Daoy (cell line): Measurements from ENCODE around the gene SUPT20HL1. TPM values are rescaled to one million over a fixed set of nuclear protein-coding genes. Genes with fewer than 3 reads are reported as not detected.
A peak's percentile ranks its signal among the peaks of the same experiment; 100 is the strongest.
"Not testable (repeated sequence)": the region's sequence is repeated elsewhere in the genome, so short reads cannot be mapped to it uniquely, and the experiment has no call there.

Experiments
- DNase-seq: peaks from one replicate; pipeline ENCODE4 v3.0.0-alpha.2; 2015; ENCODE audit warnings: low read depth
- total RNA-seq: library from RNA; depleted of rRNA; stranded (reverse); fragments of >200 nt; shearing (Covaris generic); gene quantifications from 2 replicates; pipeline ENCODE4 v1.2.3, GENCODE V29; 2014; rRNA removed

The SUPT20HL1 gene
- total RNA-seq = not detected in 2 replicates

- no peak for DNase-seq
These were observed at the start of gene SUPT20HL1 for GRCh38 chrX:24360272-24360671. TSS of gene SUPT20HL1 (plus strand) at chrX:24360639. CDS start at chrX:24362761, 2,122 bp downstream.

DNA sequence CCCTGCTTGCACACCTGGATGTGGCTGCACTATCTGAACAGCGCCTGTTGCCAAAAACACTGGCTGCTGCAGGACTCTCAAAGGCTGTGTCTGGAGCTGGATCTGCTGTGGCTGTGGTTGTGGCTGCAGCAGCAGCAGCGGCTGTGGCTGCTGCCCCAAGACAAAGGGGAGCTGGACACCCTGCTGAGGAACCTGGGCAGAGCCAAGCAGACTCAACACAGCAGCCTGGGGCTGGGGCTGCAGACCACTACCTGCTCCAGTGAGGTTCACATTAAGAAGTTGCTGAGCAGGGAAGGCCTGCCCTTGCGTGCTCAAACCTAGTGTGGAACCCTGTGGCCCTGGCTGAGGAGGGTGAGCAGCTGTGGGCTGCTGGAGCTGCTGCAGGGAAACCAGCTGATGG is 49.5 kb upstream of the SUPT20HL1 start:
- DNase-seq = not testable (repeated sequence)

- DNase-seq = not testable (repeated sequence)
These were observed 48.8 kb upstream of the SUPT20HL1 start for GRCh38 chrX:24311507-24312248.

DNA sequence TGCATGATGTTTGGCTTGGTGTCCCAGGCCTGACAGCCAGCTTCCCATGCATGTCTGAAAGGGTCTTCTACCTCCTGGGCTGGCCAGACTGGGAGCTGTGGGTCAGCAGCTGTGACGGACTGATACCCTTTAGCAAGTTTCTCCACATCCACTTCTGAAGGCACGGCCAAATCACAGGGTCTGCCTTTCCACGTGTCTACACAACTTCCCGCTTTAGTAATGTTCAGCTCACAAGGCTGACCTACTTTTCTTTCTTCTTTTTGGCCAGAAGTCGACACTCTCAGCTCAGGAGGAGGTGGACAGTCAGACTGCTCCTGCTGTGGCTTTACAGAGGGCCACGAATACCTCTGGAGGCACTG is 48.2 kb upstream of the SUPT20HL1 start:
- DNase-seq = not testable (repeated sequence)

GRCh38 chrX:24314019-24314635 is 46.3 kb upstream of the SUPT20HL1 start, which contains the start of gene SUPT20HL2:
TSS of gene SUPT20HL2 (minus strand) at chrX:24314069. CDS start at chrX:24313315, 754 bp downstream.
- DNase-seq = no peak

DNA sequence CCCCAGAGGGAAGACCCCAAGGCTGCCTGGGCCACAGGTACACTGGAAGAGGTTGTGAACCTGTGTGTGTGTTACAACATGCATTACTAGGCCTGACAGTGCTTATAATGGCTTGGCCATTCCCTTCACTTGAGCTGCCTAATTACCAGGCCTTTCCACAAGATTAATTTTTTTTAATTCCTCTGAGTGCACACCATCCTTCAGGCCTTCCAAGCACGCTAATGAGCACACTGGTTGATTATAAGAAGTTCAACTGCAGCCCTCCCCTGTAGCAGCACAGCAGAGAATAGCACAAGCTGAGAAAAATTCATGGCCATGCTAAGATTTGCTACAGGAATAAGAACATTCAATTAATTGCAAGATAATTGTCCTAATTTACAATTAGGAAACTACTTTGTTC is 44.3 kb upstream of the SUPT20HL1 start:
- no peak for DNase-seq

GRCh38 chrX:24317567-24317966 is 42.9 kb upstream of the SUPT20HL1 start:
- DNase-seq = no peak

DNA sequence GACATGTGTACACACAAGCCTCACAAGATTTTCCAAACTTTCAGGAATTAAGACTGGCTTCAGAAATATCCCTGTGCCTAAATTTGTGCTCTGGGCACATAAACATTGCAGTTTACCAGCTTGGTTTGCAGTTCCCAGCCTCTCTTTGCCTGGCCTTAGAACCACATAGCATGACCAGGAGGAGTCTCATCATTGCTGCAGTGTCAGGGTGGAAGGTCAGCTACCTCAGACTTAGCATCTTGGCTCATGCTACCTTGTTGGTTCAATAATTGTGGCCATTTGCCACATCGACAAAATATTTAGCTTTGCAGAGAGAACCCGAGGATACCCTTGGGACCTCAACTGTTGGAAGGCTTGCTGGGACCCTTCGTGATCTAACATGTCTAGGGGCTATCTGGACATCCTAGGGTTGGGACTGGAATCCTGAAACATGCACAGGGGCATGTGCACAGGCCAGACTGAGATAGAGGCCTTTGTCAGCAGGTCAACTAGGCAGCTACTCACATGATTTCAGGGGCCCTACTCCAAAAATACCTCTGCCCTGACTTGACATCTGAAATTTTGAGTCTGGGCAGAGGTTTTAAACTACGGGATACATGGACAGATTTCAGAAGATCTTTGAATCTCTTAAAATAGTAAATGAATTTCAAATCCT is 38.6 kb upstream of the SUPT20HL1 start:
- no peak for DNase-seq

DNA sequence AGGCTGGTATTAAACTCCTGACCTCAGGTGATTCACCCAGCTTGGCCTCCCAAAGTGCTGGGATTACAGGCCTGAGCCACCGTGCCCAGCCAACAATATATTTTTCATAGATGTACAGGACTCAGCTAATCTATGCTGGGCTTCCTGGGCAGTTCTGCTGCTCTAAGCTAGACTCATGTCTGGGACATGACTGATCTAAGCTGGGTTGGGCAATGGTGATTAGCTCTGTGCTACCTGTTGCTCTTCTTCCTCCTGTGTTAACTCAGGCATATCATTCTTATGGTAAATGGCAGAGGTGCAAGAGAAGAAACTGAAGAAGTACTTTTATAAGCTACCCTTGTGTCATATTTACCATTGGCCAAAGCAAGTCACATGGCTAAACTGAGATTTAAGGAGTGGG is 35.2 kb upstream of the SUPT20HL1 start:
- DNase-seq = no peak

GRCh38 chrX:24332878-24333277 is 27.6 kb upstream of the SUPT20HL1 start:
- DNase-seq = no peak

DNA sequence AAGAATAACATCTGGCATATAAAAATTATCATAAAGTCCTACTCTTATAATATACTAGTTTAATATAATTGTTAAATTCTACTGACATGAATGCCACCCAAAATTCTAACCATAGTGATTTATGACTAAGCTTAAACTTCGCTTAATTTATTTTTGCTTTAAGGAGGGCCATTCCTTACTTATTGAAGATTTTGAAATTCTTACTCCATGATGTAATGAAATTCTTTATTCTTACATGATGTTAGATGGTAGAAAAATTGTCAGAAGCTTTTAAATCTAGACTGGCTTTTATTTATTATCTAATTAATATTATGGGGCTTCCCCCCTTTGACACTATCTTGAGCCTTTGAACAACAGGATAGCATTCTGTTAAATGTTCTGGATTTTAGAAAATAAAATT is 27.1 kb upstream of the SUPT20HL1 start:
- DNase-seq = no peak

DNA sequence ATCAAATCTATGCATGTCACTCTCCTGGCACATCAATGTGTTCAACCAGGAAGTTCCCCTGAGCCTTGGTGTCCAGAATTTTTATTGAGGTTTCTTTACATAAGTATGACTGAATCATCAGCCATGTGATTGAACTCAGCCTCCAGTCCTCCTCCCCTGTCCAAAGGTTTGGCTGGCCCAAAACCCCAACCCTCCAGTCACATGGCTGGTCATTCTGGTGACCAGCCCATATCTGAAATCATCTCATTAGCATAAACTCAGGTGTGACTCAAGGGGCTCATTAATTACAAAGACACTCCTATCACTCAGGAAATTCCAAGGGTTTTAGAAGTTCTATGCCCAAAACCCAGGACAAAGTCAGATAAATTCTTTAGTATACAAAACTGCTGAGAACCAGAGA is 26.0 kb upstream of the SUPT20HL1 start:
- no peak for DNase-seq

GRCh38 chrX:24335871-24336270 is 24.6 kb upstream of the SUPT20HL1 start:
- DNase-seq = no peak

DNA sequence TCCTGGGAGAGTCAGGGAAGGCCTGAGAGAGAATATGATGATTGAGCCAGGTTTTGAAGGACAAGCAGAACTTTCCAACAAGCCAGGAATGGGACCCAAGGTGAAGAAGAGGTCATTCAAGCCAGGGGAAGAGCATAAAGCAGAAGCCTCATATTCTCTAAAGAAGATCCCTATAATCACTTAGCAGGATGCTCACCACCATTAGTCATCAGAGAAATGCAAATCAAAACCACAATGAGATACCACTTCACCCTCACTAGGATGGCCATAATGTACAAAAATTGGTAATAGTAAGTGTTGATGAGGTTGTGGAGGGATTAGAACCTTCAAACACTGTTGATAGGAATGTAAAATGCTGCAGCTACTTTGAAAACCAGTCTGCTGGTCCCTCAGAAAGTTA is 20.5 kb upstream of the SUPT20HL1 start:
- no peak for DNase-seq

- no peak for DNase-seq
These were observed 19.9 kb upstream of the SUPT20HL1 start for GRCh38 chrX:24340501-24340900.

- peak; percentile 63 for DNase-seq
These were observed 18.6 kb upstream of the SUPT20HL1 start for GRCh38 chrX:24341795-24342194.

GRCh38 chrX:24343719-24344118 is 16.7 kb upstream of the SUPT20HL1 start:
- DNase-seq = no peak

GRCh38 chrX:24347881-24348280 is 12.6 kb upstream of the SUPT20HL1 start:
- DNase-seq = no peak

DNA sequence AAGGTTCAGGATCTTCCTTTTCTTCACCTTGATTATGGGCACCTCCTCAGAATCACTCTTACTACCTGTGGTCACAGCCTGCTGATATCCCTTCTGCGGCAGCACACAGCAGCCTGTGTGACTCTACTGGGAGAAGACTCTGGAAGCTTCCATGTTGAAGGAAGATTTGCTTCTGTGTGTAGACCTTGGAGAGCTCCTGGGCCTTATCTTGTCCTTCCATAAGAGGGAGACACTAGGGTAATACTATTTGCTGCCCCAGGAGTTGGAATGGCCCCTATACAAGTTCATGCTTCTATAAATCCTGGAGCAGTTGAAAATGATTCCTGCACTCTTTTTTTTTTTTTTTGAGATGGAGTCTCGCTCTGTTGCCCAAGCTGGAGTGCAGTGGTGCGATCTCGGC is 10.2 kb upstream of the SUPT20HL1 start:
- no peak for DNase-seq

DNA sequence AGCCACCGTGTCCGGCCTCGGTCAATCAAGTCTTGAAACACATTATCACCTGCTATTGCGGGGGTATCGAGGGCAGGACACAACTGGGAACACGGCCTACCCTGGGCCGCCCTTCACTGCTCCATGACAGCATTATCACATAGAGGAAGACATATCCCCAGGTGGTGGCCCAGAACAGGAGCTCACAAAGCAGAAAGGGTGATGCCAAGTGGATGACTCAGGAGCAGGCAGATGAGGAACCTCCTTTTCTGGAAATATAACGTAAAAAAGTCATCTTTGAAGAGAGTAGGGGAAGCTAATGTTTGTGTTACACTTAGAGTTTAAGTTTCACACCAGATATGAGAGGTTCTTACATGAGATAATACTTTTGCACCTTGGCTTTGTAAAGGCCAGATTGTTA is 5.3 kb upstream of the SUPT20HL1 start:
- no peak for DNase-seq

GRCh38 chrX:24357106-24357505 is 3.3 kb upstream of the SUPT20HL1 start:
- no peak for DNase-seq

DNA sequence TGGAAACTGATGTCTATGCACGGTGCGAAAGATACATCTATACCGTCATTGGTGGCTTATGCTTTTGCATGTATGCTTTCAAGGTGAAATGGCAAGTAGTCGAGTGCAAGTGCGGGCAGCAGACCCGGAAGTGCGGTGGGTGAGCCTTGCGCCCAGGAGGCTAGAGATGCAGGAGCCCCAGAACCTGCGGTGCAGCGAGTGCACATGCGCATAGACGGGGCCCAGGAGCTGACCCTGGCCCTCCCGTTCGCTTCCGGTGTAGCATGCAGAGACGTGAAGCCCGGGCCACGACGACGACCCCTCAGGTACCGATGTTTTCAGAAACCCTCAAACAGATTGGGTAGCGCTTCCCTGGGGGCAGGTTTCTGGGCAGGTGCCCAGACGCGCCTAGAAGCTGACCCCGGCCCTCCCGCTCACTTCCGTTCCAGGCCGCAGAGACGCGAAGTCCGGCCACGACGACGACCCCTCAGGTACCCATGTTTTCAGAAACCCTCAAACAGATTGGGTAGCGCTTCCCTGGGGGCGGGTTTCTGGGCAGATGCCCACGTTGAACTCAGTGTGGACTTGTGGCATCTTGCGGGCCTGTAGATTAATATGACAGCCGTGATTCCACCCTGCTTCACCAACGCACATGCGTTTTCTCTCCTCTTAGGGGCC is 1.8 kb downstream of the SUPT20HL1 start:
- not testable (repeated sequence) for DNase-seq
